A549 (cell line): ENCODE results near the gene ZNF511. TPM values are rescaled to one million over a fixed set of nuclear protein-coding genes. Genes with fewer than 3 reads are reported as not detected.
A peak's percentile ranks its signal among the peaks of the same experiment; 100 is the strongest.

Experiments used
- ATAC-seq, 2 experiments: fragments of 200-7000 bp in 1 of 2; fragments of >200 bp in 1 of 2; cut with Nextera tagmentation in 1 of 2; cut with Tn5 transposase in 1 of 2; 3 replicates each; pipeline versions ENCODE4 v1.8.0 to v1.9.1; 2018 to 2020; ENCODE audit warnings: mild to moderate bottlenecking in 1 of 2, moderate library complexity in 1 of 2
- CTCF ChIA-PET: fragments of 300-600 bp; sonication (Branson Sonifier 250); formaldehyde crosslinking; extraction: SDS; loops from one replicate; lab custom pipeline; 2021; ENCODE audit warnings: antibody characterized with exemption, inconsistent platforms; lab: Yijun Ruan, JAX
- POLR2A ChIA-PET: fragments of 350-600 bp; formaldehyde crosslinking; extraction: SDS; loops from one replicate; lab custom pipeline; 2021; ENCODE audit warnings: antibody characterized with exemption, inconsistent platforms; lab: Yijun Ruan, JAX
- DNase-seq, 2 experiments: peaks; one replicate each; pipeline versions ENCODE4 v3.0.0 to v3.0.0-alpha.2; 2011 to 2016; ENCODE audit warnings: low read depth in 1 of 2, low spot score in 1 of 2
- FAIRE-seq: peaks from 2 replicates; lab custom pipeline; 2011; peaks lifted over from hg19 to GRCh38; lab: Jason Lieb, UNC
- H3K27ac ChIP-seq, 2 experiments: fragments of >200 bp; sonication (Bioruptor Twin); formaldehyde crosslinking; 3 replicates each; pipeline ENCODE4 v1.5.1; 2016 to 2017
- H3K4me1 ChIP-seq: fragments of >200 bp; sonication (Bioruptor Twin); formaldehyde crosslinking; 3 replicates; pipeline ENCODE4 v1.6.1; 2016
- H3K4me2 ChIP-seq: fragments of >200 bp; sonication (Bioruptor Twin); formaldehyde crosslinking; 3 replicates; pipeline ENCODE4 v1.6.1; 2016
- H3K4me3 ChIP-seq: fragments of >200 bp; sonication (Bioruptor Twin); formaldehyde crosslinking; 3 replicates; pipeline ENCODE4 v1.5.1; 2016
- H3K9me3 ChIP-seq: fragments of >200 bp; sonication (Bioruptor Twin); formaldehyde crosslinking; 3 replicates; pipeline ENCODE4 v1.6.1; 2016
- CBX2 ChIP-seq: fragments of 200-600 bp; sonication (generic); IDR thresholded peaks from 2 replicates; pipeline ENCODE4 v1.6.1; 2016; ENCODE audit warnings: low read depth, mild to moderate bottlenecking, borderline replicate concordance
- CBX8 ChIP-seq: fragments of 200-600 bp; sonication (generic); IDR thresholded peaks from 2 replicates; pipeline ENCODE4 v1.6.1; 2016
- CEBPB ChIP-seq, 2 experiments: fragments of >200 bp in 1 of 2; sonication (Bioruptor Twin) in 1 of 2; formaldehyde crosslinking in 1 of 2; IDR thresholded peaks; 2 replicates each; pipeline ENCODE4 v1.6.1; 2012 to 2016
- ELK1 ChIP-seq: fragments of 150-350 bp; IDR thresholded peaks from 2 replicates; pipeline ENCODE4 v1.6.1; 2014; ENCODE audit warnings: low read depth, mild to moderate bottlenecking, low read length
- EP300 ChIP-seq, 2 experiments: fragments of >200 bp; sonication (Bioruptor Twin); formaldehyde crosslinking; IDR thresholded peaks; 2 replicates in 1 of 2; 3 replicates in 1 of 2; pipeline ENCODE4 v1.6.1; 2016 to 2017
- ESRRA ChIP-seq: fragments of 150-350 bp; IDR thresholded peaks from 2 replicates; pipeline ENCODE4 v1.6.1; 2014; ENCODE audit warnings: mild to moderate bottlenecking, low read length, borderline replicate concordance
- GATA3 ChIP-seq: IDR thresholded peaks from 2 replicates; pipeline ENCODE4 v1.6.1; 2012; ENCODE audit warnings: borderline replicate concordance
- HDAC2 ChIP-seq: fragments of 200-600 bp; sonication (generic); IDR thresholded peaks from 2 replicates; pipeline ENCODE4 v1.6.1; 2016
- HOXA7 ChIP-seq: fragments of 250-450 bp; sonication (Bioruptor Pico); IDR thresholded peaks from 2 replicates; pipeline ENCODE4 v1.5.0; 2020; ENCODE audit warnings: mild to moderate bottlenecking, moderate library complexity
- HOXB5 ChIP-seq: fragments of 250-450 bp; sonication (Bioruptor Pico); IDR thresholded peaks from 2 replicates; pipeline ENCODE4 v1.5.0; 2020; ENCODE audit warnings: mild to moderate bottlenecking, moderate library complexity
- KDM5A ChIP-seq: fragments of 200-600 bp; sonication (generic); IDR thresholded peaks from 2 replicates; pipeline ENCODE4 v1.6.1; 2016; ENCODE audit warnings: antibody characterized with exemption, mild to moderate bottlenecking
- MYC ChIP-seq: IDR thresholded peaks from 2 replicates; pipeline ENCODE4 v1.6.1; 2012; ENCODE audit warnings: mild to moderate bottlenecking, inconsistent platforms, low read length, improper control_type of control experiment, borderline replicate concordance
- NFE2L2 ChIP-seq: fragments of 150-350 bp; conservative IDR thresholded peaks from 2 replicates; pipeline ENCODE4 v1.6.1; 2014; ENCODE audit warnings: low read length
- NPAS2 ChIP-seq: fragments of 250-450 bp; sonication (Bioruptor Pico); IDR thresholded peaks from 2 replicates; pipeline ENCODE4 v1.8.0; 2022; ENCODE audit warnings: mild to moderate bottlenecking, moderate library complexity, borderline replicate concordance
- NR3C1 ChIP-seq: fragments of >200 bp; sonication (Bioruptor Twin); formaldehyde crosslinking; IDR thresholded peaks from 3 replicates; pipeline ENCODE4 v1.6.1; 2017
- PHF8 ChIP-seq: fragments of 200-600 bp; sonication (generic); IDR thresholded peaks from 2 replicates; pipeline ENCODE4 v1.6.1; 2016; ENCODE audit warnings: low read depth, mild to moderate bottlenecking, antibody characterized with exemption, moderate library complexity, borderline replicate concordance
- POLR2A ChIP-seq: IDR thresholded peaks from 2 replicates; pipeline ENCODE4 v1.6.1; 2012; ENCODE audit warnings: mild to moderate bottlenecking, low read length
- RAD21 ChIP-seq, 2 experiments: fragments of >200 bp in 1 of 2; sonication (Bioruptor Twin) in 1 of 2; formaldehyde crosslinking in 1 of 2; IDR thresholded peaks in 1 of 2; conservative IDR thresholded peaks in 1 of 2; 2 replicates in 1 of 2; 3 replicates in 1 of 2; pipeline ENCODE4 v1.6.1; 2012 to 2018; ENCODE audit warnings: inconsistent platforms in 1 of 2
- RCOR1 ChIP-seq: fragments of 150-350 bp; IDR thresholded peaks from 2 replicates; pipeline ENCODE4 v1.6.1; 2014; ENCODE audit warnings: antibody characterized with exemption, low read length, low read depth
- RFX5 ChIP-seq: fragments of 450-650 bp; IDR thresholded peaks from 2 replicates; pipeline ENCODE4 v1.7.1; 2014; ENCODE audit warnings: antibody characterized with exemption, mild to moderate bottlenecking, moderate library complexity
- TFCP2L1 ChIP-seq: fragments of 250-450 bp; sonication (Bioruptor Pico); IDR thresholded peaks from 2 replicates; pipeline ENCODE4 v1.5.0; 2021; ENCODE audit warnings: mild to moderate bottlenecking
- TP53 ChIP-seq: fragments of 250-450 bp; sonication (Bioruptor Pico); IDR thresholded peaks from 2 replicates; pipeline ENCODE4 v1.5.0; 2021; ENCODE audit warnings: mild to moderate bottlenecking, moderate library complexity
- ZNF302 ChIP-seq: fragments of 250-450 bp; sonication (Bioruptor Pico); IDR thresholded peaks from 2 replicates; pipeline ENCODE4 v1.9.0; 2021; ENCODE audit warnings: inconsistent platforms, mild to moderate bottlenecking, moderate library complexity
- ZSCAN20 ChIP-seq: fragments of 250-450 bp; sonication (Bioruptor Pico); IDR thresholded peaks from 2 replicates; pipeline ENCODE4 v1.8.0; 2022; ENCODE audit warnings: mild to moderate bottlenecking, moderate library complexity
- WGBS: methylation state at CpG from one replicate; pipeline ENCODE4 v1.1.6; 2017; ENCODE audit errors: missing lambda C conversion rate; 5-methylcytosine and 5-hydroxymethylcytosine counted together
- polyA plus RNA-seq, 4 experiments: library from polyadenylated mRNA; depleted of rRNA in 3 of 4; stranded (reverse); fragments of >200 nt; fragmentation: RNase III in 1 of 4; extraction: RNeasy Plus Mini Kit Qiagen cat#74134 plus additional on column Dnase treatment in 1 of 4; gene quantifications; 2 replicates in 3 of 4; 3 replicates in 1 of 4; pipeline ENCODE4 v1.2.3, GENCODE V29; 2011 to 2017
- TF ChIP-seq, protein P1 (sequence below): fragments of >200 bp; sonication (Bioruptor Twin); formaldehyde crosslinking; IDR thresholded peaks from 2 replicates; pipeline ENCODE4 v1.6.1; 2016
- TF ChIP-seq, protein P2 (sequence below): fragments of 450-650 bp; IDR thresholded peaks from 2 replicates; pipeline ENCODE4 v1.6.1; 2014; ENCODE audit warnings: antibody characterized with exemption

ZNF511 gene
- polyA plus RNA-seq, 2 of the 4 experiments (the other 2 are of a cell fraction) = 40.2 to 43.6 TPM

- H3K9me3 ChIP-seq = no peaks in the 10 kb centered on the region
- no peak overlapping the region for H3K4me3 ChIP-seq
- H3K4me2 ChIP-seq = no peak overlapping the region
- FAIRE-seq = no peak
- ChIA-PET CTCF (interaction anchor here (1.0 to 2.6 kb wide), 7 partner anchors 13 to 43 kb away, joined by 3 to 15 read pairs (median 3); no protein-coding TSS in a partner anchor), POLR2A (no interaction called here)
- no peak for DNase-seq
- H3K4me1 ChIP-seq = peaks cover 5% of the 10 kb centered on the region; the same call in 1 of the 3 replicates
- ATAC-seq = peak; percentile 4 to 38; a peak in 4 of 6 replicates
- 66% methylated on average over 15 of the region's 24 CpGs for WGBS
- TF ChIP-seq NFE2L2 = no peak
- TF ChIP-seq HOXB5 (CRISPR knock-in tag) = no peak
- TF ChIP-seq RFX5 = no peak
- TF ChIP-seq ESRRA = no peak
- no peak for TF ChIP-seq KDM5A
- TF ChIP-seq HDAC2 = no peak
- TF ChIP-seq TFCP2L1 (CRISPR knock-in tag) = no peak
- TF ChIP-seq RCOR1 = no peak
- TF ChIP-seq ZSCAN20 (CRISPR knock-in tag) = no peak
- no peak for TF ChIP-seq HOXA7 (CRISPR knock-in tag)
- TF ChIP-seq, all 56 proteins: peak for 0
- no peak overlapping the region for H3K27ac ChIP-seq
Measured at GRCh38 chr10:133351408-133352318, 42.9 kb downstream of the ZNF511 start.

GRCh38 chr10:133353202-133353959 is 44.7 kb downstream of the ZNF511 start:
- ATAC-seq = no peak
- FAIRE-seq = no peak
- POLR2A ChIA-PET = no interaction called here
- TF ChIP-seq, protein P1, sequence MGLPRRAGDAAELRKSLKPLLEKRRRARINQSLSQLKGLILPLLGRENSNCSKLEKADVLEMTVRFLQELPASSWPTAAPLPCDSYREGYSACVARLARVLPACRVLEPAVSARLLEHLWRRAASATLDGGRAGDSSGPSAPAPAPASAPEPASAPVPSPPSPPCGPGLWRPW = no peak
- no peak for TF ChIP-seq GATA3
- no peak for TF ChIP-seq NR3C1
- no peak for TF ChIP-seq RAD21 (conservative IDR thresholded peaks at IDR 0.05 in 1 of 2, IDR thresholded peaks at IDR 0.05 in 1 of 2)
- no peak for TF ChIP-seq RFX5
- no peak for TF ChIP-seq ELK1
- TF ChIP-seq ZNF302 = no peak
- no peak for TF ChIP-seq PHF8
- no peak for TF ChIP-seq CBX8
- TF ChIP-seq KDM5A = no peak
- no peak for TF ChIP-seq MYC
- TF ChIP-seq EP300 (IDR thresholded peaks at IDR 0.05) = no peak
- no peak for TF ChIP-seq NPAS2 (CRISPR knock-in tag)
- no peak for TF ChIP-seq POLR2A
- TF ChIP-seq TP53 = no peak
- TF ChIP-seq, protein P2, sequence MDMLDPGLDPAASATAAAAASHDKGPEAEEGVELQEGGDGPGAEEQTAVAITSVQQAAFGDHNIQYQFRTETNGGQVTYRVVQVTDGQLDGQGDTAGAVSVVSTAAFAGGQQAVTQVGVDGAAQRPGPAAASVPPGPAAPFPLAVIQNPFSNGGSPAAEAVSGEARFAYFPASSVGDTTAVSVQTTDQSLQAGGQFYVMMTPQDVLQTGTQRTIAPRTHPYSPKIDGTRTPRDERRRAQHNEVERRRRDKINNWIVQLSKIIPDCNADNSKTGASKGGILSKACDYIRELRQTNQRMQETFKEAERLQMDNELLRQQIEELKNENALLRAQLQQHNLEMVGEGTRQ = no peak
- no peak for TF ChIP-seq CEBPB (IDR thresholded peaks at IDR 0.05)
- TF ChIP-seq CBX2 = no peak
- no peak overlapping the region for H3K4me2 ChIP-seq
- no peak overlapping the region for H3K4me3 ChIP-seq
- H3K9me3 ChIP-seq = no peaks in the 10 kb centered on the region
- H3K4me1 ChIP-seq = peaks cover 10% of the 10 kb centered on the region; the same call in 1 of the 3 replicates
- CTCF ChIA-PET = interaction anchor here (1.1 to 2.6 kb wide), 3 partner anchors 11 to 39 kb away, joined by 3 to 15 read pairs (median 3); no protein-coding TSS in a partner anchor
- 57% methylated on average over 12 of the region's 16 CpGs for WGBS
- no peak for DNase-seq
- no peak overlapping the region for H3K27ac ChIP-seq
